Measurements from ENCODE around the gene RNF224. TPM values are rescaled to one million over a fixed set of nuclear protein-coding genes. Genes with fewer than 3 reads are reported as not detected.
"Not testable (repeated sequence)": the region's sequence is repeated elsewhere in the genome, so short reads cannot be mapped to it uniquely, and the experiment has no call there.

The RNF224 gene
- total RNA-seq, 2 experiments from 2014 or later: 0.14 TPM; not detected in 1

DNA sequence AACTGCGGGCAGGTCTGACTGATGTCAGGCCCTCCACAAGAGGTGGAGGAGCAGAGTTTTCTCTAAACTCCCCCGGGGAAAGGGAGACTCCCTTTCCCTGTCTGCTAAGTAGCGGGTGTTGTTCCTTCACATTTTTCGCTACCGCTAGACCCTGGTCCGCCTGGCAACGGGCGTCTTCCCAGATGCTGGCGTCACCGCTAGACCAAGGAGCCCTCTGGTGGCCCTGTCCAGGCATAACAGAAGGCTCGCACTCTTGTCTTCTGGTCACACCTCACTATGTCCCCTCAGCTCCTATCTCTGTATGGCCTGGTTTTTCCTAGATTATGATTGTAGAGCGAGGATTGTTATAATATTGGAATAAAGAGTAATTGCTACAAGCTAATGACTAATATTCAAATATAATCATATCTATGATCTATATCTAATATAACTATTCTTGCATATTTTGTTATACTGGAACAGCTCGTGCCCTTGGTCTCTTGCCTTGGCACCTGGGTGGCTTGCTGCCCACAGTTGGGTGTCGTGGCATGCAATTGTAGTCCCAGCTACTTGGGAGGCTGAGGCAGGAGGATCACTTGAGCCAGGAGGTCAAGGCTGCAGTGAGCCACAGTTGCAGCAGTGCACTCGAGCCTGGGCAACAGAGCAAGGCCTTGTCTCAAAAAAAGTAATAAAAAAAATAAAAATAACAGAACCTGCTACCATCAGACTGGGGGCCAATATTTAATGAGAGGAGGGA lies 35.0 kb downstream of the RNF224 start:
- H3K27me3 Mint-ChIP-seq; ATAC-seq (ENCODE audit: poor library complexity); H3K27ac Mint-ChIP-seq; DNase-seq; H3K27me3 ChIP-seq (ENCODE audit: control insufficient read depth in 1 of 2, insufficient read depth in 2 of 2, low read length in 2 of 2); H3K4me3 Mint-ChIP-seq; H3K9me3 ChIP-seq (ENCODE audit: control insufficient read depth in 1 of 2, insufficient read depth in 1 of 2, low read length in 2 of 2); POLR2A ChIA-PET; H3K4me1 ChIP-seq (ENCODE audit: insufficient read depth, low read length); H3K27ac ChIP-seq (ENCODE audit: low read depth in 1 of 2, low read length in 2 of 2); H3K9me3 Mint-ChIP-seq; H3K4me1 Mint-ChIP-seq (ENCODE audit: low read depth); H3K4me3 ChIP-seq (ENCODE audit: low read length): not testable (repeated sequence)
- TF ChIP-seq, protein P1, sequence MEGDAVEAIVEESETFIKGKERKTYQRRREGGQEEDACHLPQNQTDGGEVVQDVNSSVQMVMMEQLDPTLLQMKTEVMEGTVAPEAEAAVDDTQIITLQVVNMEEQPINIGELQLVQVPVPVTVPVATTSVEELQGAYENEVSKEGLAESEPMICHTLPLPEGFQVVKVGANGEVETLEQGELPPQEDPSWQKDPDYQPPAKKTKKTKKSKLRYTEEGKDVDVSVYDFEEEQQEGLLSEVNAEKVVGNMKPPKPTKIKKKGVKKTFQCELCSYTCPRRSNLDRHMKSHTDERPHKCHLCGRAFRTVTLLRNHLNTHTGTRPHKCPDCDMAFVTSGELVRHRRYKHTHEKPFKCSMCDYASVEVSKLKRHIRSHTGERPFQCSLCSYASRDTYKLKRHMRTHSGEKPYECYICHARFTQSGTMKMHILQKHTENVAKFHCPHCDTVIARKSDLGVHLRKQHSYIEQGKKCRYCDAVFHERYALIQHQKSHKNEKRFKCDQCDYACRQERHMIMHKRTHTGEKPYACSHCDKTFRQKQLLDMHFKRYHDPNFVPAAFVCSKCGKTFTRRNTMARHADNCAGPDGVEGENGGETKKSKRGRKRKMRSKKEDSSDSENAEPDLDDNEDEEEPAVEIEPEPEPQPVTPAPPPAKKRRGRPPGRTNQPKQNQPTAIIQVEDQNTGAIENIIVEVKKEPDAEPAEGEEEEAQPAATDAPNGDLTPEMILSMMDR (IDR thresholded peaks at IDR 0.05): peak; percentile 45
- H3K36me3 Mint-ChIP-seq (ENCODE audit: low read depth): peaks cover 30% of the 10 kb centered on the region
- intact Hi-C loops (cut with DNase I, micrococcal nuclease): loop anchor here in 1 of 2 experiments (2.0 kb wide), 1 partner anchor 26 kb away; no protein-coding TSS in a partner anchor
- CTCF ChIA-PET: interaction anchor here (1.3 kb wide), 1 partner anchor 26 kb away, joined by 5 read pairs; no protein-coding TSS in a partner anchor
- H3K36me3 ChIP-seq (ENCODE audit: insufficient read depth, low read length): peaks cover 45% of the 10 kb centered on the region

DNA sequence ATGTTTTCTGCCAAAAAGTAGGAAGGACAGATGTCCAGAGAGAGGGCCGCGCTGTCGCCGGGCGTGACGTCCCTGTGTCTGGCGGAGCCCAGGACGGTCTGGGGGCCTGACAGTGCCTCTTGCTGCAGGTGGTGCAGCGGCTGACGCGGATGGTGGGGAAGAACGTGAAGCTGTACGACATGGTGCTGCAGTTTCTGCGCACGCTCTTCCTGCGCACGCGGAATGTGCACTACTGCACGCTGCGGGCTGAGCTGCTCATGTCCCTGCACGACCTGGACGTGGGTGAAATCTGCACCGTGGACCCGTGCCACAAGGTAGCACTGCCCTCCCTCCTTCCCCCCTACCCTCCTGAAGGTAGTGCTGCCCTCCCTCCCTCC lies 35.6 kb downstream of the RNF224 start:
- intact Hi-C loops (cut with DNase I, micrococcal nuclease): loop anchor here in 1 of 2 experiments (2.0 kb wide), 1 partner anchor 26 kb away; no protein-coding TSS in a partner anchor
- H3K4me3 ChIP-seq (ENCODE audit: low read length): no peak overlapping the region
- TF ChIP-seq, protein P1 (IDR thresholded peaks at IDR 0.05): no peak
- Mint-ChIP-seq H3K27me3 (no peaks in the 10 kb centered on the region), H3K9me3 (no peaks in the 10 kb centered on the region), H3K4me3 (no peak overlapping the region), H3K36me3 (ENCODE audit: low read depth) (peaks cover 35% of the 10 kb centered on the region), H3K4me1 (ENCODE audit: low read depth) (no peaks in the 10 kb centered on the region), H3K27ac (no peak overlapping the region)
- no peak overlapping the region for H3K27ac ChIP-seq (ENCODE audit: low read depth in 1 of 2, low read length in 2 of 2)
- DNase-seq (peak in 1 of 14 experiments; percentile 25), ATAC-seq (ENCODE audit: poor library complexity) (no peak)
- no peaks in the 10 kb centered on the region for H3K4me1 ChIP-seq (ENCODE audit: insufficient read depth, low read length)
- H3K36me3 ChIP-seq (ENCODE audit: insufficient read depth, low read length): peaks cover 45% of the 10 kb centered on the region
- POLR2A ChIA-PET: no interaction called here
- no peaks in the 10 kb centered on the region for H3K9me3 ChIP-seq (ENCODE audit: control insufficient read depth in 1 of 2, insufficient read depth in 1 of 2, low read length in 2 of 2)
- H3K27me3 ChIP-seq (ENCODE audit: control insufficient read depth in 1 of 2, insufficient read depth in 2 of 2, low read length in 2 of 2): no peaks in the 10 kb centered on the region
- CTCF ChIA-PET: interaction anchor here (1.3 kb wide), 1 partner anchor 26 kb away, joined by 5 read pairs; no protein-coding TSS in a partner anchor

DNA sequence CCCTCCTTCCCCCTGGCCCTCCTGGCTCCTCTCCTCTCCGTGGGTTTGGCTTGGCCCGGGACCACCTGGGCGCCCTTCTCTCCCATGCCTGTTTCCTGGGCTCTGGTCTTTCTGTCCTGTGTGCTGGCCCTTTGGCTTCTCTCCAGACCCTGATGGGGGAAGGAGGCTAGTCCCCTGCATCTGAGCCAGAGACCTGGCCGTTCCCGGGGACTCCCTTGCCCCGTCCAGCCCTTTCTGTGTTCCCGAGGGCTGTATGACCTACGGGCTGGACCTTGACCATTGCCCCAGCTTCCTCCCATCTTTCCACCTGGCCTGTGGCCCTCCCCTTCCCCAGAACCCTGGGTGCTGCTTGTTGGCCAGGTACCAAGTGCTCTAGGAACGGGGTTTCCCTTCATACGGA lies 36.2 kb downstream of the RNF224 start:
- Histone ChIP-seq H3K36me3 (ENCODE audit: insufficient read depth, low read length) (peaks cover 44% of the 10 kb centered on the region), H3K4me3 (ENCODE audit: low read length) (no peak overlapping the region), H3K27ac (ENCODE audit: low read depth in 1 of 2, low read length in 2 of 2) (no peak overlapping the region), H3K27me3 (ENCODE audit: control insufficient read depth in 1 of 2, insufficient read depth in 2 of 2, low read length in 2 of 2) (no peaks in the 10 kb centered on the region), H3K9me3 (ENCODE audit: control insufficient read depth in 1 of 2, insufficient read depth in 1 of 2, low read length in 2 of 2) (no peaks in the 10 kb centered on the region), H3K4me1 (ENCODE audit: insufficient read depth, low read length) (no peaks in the 10 kb centered on the region)
- CTCF ChIA-PET: no interaction called here
- Mint-ChIP-seq H3K9me3 (no peaks in the 10 kb centered on the region), H3K4me3 (no peak overlapping the region), H3K27me3 (no peaks in the 10 kb centered on the region), H3K27ac (no peak overlapping the region), H3K36me3 (ENCODE audit: low read depth) (peaks cover 40% of the 10 kb centered on the region), H3K4me1 (ENCODE audit: low read depth) (no peaks in the 10 kb centered on the region)
- intact Hi-C loops (cut with DNase I, micrococcal nuclease): loop anchor here in 1 of 2 experiments (2.0 kb wide), 1 partner anchor 27 kb away; no protein-coding TSS in a partner anchor
- POLR2A ChIA-PET: no interaction called here
- no peak for DNase-seq
- no peak for ATAC-seq (ENCODE audit: poor library complexity)
- TF ChIP-seq, protein P1 (IDR thresholded peaks at IDR 0.05): no peak
